Stimulated activated CD4-positive, alpha-beta T cell treated with anti-CD3 and anti-CD28 coated beads, Interleukin-2, amount 100 ng/mL, for 24 hours (primary cell): Measurements from ENCODE around the gene ANTXR1.

ENCODE experiments used
- DNase-seq, 2 donors: peaks; one replicate each; pipeline ENCODE4 v3.0.0-alpha.2; 2020

Gene ANTXR1

DNA sequence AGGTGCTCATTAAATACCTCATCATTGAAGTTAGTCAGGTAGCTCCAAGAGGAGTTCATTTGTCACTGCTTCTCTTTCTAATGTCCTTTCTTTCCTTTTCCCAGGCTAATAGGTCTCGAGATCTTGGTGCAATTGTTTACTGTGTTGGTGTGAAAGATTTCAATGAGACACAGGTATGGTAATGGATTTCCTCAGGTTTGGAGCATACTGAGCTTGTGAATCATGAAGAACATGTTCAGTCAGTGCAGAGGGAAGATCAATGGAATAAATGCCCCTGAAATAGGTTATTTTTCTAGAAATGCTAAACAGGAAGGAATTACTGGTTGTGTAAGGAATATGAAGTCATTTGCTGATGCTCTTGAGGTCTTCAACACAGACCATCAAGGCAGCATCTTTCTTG is 62.5 kb downstream of the ANTXR1 start:
- no peak for DNase-seq

DNA sequence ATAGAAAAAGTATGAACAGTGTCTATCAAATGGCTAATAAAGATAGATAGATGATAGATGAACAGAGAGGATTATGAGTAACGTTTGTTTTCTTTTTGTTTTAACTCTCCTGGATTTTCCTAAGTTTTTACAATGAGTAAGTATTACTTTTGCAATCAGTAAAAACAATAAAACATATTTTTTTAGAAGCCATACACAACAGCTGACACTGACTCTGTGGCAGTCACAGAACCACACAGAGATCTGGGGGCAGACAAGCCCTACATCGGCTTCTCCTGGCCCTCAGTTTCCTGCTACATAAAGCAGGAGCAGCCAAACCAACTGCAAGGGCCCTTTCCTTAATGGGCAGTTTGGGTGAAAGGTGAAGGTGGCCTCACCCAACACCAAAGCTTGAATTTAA is 63.6 kb downstream of the ANTXR1 start:
- no peak for DNase-seq

DNA sequence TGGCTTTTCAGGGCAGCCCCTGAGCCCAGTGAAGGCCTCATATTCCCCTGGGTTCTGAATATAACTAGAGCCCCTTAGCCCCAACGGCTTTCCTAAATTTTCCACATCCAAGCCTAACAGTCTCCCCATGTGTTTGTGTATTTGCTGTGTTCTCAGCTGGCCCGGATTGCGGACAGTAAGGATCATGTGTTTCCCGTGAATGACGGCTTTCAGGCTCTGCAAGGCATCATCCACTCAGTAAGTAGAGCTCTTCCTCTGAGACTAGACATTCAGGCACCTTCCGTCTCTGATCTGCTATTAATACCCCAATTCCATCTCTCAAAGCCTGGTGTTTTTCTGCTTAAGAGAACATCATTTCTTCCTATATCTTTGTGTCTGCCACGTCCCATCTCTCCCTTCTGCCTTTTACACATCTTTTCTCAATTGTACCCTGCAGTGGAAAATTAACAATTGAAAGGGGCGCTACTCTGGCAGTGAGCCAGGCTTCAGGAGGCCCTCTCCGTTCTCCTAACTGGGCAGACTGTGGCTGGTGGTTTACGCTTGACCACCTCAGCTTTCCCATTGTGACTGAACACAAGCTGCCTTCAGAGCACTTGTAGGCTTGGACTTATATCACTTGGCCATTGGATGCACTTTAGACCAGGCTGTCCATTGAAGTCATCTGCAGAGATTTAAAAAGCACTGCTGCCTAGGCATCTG is 64.4 kb downstream of the ANTXR1 start:
- DNase-seq: no peak

DNA sequence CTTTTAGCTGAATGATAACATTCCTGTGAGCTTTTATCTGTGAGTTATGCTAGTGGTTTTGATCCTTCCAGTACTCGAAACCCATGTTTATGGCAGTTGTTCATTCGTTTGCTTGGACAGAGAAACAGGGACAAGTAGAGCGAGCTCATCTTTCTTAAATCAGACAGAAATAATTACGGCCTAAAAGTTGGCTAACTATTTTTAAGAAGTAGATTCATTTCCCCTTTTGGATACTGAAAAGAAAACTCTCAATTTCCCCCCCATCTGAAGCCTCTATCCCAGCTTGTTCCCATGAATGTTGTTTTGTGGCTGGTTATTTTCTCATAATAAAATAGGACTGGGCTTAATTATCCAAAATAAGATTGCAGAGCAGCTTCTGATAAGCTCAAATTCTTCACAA is 67.1 kb downstream of the ANTXR1 start:
- no peak for DNase-seq

DNA sequence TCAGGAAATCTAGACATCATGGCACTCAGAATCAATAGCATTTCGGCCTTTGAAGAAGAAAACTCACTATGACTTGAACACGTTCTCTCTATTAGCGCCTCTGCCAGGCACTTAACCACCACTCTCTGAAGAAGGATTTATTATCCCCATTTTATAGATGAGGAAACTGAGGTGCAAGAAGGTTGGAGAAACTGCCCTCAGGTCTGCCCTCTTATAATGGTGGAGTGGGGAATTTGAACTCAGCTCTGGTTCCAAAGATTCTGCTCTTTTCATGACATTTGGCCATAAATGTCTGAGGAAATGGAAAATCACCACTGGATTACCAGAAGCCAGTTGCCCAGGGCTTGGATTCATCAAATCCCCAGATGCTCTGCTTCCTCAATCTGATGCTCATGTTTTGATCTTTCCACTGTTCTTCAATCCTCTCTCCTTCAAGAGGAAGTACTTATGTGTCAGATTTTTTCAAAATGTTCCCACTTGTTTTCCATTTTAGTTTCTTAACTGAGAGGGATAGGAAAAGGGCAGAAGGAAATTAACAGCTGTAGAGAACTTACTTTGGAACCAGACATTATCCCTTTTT is 68.1 kb downstream of the ANTXR1 start:
- DNase-seq: no peak

DNA sequence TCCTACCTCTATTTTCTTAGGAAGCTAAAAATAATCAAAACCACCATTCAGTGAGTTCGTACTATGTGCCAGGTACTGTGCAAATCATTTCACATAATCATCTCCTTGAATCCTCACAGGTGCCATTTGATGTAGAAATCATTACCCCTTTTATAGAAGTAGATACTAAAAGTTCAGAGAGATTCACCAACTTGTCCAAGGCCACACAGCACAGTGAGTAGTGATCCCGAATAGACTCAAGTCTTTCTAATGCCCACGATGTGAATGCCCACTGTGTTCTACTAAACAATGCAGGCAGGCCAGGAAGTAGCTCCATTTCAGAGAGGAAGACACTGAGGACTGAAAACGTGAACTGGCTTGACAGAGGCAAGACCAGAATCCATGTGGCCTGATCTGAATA is 68.8 kb downstream of the ANTXR1 start:
- DNase-seq: no peak

DNA sequence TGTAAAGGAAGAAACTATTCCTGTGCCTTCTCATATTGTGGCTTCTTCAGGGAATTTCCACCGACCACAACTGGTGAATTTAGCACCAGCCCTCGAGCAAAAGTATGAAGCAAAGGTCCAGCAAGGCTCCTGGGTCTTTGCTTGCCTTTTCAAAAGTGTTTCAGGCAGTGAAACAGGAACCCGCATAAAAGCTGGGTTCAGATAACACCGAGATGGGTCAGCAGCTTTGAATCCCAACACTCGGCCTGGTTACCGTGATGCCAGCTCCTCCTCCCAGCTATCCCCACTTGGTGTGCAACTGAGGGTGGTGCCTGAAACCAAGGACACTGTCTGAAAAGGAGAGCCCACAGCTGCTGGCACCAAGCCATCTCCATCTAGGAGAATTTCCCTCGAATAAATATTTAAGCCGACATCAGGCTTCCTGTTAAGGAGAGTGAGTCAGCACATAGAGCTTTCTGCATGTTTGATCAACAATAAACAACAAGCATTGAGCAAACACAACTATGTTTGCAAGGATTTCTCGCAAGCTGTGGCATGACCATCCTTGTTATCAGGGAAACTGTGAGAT is 69.5 kb downstream of the ANTXR1 start:
- no peak for DNase-seq

DNA sequence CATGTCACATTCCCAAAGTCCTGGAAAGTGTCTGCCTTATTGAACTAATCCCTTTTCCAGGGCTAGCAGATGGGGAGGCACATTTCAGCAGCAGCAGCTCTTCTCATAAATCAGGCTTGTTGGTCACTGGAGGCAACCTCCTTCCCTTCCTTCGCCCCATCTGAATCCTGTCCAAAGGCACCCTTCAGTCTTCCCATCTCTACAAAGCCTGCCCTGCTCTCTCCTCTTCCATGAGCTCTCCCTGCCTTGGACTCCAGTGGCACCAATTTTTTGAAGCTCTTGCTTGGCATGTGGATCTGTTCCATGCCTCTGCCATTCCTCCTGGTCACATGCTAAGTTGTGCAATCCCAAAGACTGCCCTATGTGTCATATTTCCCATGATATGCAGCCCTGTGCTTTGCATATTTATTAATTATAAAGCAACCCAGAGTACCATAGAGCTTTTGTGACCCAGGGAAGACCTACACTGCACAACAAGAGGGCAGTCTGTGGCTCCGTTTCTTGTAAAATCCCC is 70.3 kb downstream of the ANTXR1 start:
- no peak for DNase-seq

DNA sequence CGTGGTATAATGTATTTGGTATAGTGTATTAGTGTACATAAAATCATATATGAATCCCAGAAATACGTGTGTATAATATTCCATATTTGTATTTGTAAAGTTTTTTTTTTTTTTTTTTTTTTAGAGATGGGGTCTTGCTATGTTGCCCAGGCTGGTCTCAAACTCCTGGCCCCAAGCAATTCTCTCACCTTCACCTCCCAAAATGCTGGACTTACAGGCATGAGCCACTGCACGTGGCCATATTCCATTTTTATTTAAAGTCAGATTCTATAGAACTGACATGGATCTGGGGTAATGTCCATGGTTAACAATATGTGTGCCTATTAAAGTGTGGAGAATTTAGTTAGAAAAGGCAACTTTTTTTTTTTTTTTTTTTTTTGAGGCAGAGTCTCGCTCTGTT is 71.5 kb downstream of the ANTXR1 start:
- no peak for DNase-seq

DNA sequence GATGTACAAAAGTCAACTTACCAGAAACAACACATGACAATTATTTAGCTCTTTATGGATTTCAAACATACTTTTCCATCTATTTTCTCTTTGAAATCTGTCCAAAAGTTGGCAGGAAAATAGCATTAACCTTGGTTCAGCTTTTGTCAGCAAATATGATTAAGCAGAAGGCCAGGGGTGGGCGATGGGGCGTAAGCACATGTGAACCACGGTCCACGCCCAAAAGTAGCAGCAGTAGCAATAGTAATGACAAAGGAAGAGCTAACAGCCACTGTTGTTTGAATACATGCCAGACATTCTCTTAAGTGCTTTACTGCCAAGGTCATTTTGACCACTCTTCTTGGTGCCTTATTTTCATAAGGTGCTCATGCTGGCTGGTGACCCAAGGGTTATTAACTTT is 73.5 kb downstream of the ANTXR1 start:
- no peak for DNase-seq

DNA sequence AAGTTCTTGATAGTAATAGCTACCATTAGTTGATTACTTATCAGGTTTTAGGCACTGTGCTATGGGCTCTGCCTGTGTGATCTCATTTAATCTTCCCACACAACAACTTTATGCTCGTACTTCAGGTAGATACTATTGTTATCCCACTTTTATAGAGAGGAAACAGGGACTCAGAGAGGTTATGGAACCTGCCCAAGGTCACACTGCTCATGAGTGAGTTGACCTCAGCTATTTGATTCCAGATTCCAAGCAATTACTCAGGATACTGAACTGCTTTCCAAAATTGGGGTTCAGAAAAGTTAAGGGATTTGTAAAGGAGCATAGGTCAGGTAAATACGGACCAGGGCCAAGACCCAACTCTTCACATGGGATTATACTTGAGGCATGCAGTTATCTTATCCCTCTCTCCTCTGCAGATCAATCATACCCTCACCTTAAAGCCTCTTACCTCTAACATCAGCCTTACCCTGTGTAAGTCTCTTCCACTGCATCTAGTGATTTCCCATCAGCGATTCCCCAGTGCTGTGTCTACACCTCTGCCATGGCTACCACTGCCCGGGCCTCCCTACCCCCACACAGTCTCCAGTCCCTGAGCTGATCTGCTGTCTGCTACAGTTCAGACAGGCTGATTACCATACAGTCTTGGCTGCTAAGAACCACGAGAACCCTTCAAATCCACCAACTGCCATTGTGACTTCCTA is 74.4 kb downstream of the ANTXR1 start:
- DNase-seq: no peak

DNA sequence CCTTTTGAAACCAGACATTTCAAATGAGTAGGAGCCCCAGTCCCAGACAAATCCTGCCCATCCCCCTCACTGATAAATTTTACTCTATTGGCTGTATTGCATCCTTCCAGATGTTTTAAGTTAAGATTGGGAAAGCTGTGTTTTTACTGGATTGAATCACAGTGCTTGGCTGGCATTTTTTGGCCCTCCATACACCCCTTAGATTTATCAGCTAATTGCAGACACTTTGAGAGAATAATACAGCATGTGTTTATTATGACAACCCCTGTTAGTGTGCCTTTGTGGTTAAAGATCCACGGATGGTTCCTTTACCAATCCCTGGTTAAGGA is 74.9 kb downstream of the ANTXR1 start:
- no peak for DNase-seq

DNA sequence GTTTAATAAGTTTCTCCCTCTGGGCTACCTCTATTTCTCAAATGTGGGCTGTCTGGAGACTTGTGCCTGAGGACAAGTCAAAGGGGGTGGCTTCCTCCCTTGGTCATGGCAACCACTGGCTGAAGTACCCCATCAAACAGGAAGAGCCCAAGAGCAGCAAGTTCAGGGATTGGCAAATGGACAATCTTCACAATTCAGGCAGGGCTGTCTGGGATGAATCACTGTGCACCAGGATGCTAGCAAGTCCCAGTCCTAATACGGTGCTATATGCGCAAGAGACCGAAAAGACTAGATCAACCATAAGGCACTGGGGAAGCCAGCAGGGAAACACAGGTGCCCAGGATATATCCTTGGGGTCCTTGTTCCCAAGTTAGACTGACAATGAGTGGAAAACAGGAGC is 75.5 kb downstream of the ANTXR1 start:
- no peak for DNase-seq

DNA sequence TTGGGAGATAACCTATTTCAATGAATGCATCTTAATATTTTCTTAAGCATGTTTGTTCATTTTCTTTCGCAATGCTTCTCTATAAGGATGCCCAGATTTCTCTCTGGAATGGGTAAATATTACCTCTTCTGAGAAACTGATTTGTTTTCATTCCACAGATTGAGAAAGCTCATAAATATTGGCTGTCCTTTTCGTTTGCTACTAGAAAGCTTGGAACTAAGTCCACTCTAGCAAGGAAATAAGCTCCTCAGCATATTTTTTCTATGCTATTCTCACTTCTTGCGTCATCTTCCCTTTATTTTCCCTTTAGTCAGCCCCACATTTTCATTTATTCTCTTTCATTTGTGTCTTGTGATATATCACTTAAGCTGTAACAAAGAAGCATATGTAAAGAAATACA is 76.3 kb downstream of the ANTXR1 start:
- no peak for DNase-seq

DNA sequence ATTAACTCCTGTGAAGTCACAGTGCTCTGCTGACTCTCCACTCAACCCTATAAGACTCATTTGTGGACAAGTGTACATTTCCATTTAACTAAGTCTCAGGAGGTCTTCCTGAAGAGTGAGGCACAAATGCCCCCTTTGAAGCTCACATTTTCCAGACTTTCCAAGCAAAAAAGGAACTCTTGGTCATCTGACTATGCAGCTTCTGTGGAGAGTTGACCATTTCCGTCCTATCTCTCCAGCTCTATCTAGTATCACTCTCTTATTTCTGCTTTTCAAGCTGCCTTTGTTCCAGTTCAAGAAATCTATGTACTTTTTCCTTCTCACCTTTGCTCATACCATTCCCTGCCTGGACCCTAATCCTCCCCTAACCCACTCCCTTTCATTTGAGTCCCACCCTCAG is 77.0 kb downstream of the ANTXR1 start:
- DNase-seq: no peak

DNA sequence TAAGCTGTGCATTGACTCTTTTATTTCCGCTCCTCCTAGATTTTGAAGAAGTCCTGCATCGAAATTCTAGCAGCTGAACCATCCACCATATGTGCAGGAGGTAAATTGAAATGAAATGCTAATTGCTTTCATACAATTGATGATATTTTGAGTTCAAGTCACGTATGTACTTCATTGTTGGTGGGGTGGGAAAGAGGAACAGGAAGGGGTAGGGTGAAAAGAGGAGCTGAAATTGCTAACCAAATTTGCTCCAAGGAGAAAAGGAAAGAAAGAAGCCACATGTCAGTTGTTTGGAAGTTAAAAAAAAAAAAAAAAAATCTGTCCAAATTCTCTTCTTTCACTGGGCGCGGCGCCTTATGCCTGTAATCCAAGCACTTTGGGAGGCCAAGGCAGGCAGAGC is 77.8 kb downstream of the ANTXR1 start:
- no peak for DNase-seq

DNA sequence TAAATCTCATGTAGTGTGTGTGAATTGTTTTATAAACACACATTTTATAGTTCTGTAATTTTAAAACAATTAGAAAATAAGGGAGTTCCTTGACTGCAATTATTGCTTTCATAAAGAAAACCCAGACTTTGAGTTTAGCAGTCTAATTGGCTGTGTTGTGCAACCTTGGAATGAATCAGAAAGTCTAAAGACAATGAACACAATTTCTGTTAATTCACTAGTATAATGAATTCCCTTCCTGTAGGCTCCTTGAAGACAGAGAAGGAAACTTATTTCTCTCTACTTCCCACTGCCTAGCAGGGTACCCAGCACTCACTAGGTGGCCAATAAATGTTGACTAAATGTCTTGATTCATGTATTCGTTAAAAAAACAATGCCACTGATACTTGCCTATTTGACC is 79.9 kb downstream of the ANTXR1 start:
- DNase-seq: no peak

DNA sequence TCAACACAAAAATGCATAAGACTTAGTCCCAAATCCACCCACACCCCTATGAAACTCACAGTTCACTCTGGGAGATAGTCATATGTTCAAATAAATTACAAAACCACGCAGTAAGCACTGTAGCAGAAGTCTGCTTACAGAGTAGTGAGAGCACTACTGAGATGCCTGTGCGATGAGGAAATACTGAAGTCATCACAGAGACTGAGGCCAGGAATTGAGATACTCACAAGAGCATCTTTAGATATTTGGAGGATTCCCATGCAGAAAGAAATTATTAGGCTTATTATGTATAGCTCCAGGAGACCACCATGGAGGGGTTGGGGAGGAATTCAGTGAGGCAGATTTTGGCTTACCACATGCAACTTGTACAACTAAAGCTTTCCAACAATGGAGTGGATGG is 82.3 kb downstream of the ANTXR1 start:
- no peak for DNase-seq

DNA sequence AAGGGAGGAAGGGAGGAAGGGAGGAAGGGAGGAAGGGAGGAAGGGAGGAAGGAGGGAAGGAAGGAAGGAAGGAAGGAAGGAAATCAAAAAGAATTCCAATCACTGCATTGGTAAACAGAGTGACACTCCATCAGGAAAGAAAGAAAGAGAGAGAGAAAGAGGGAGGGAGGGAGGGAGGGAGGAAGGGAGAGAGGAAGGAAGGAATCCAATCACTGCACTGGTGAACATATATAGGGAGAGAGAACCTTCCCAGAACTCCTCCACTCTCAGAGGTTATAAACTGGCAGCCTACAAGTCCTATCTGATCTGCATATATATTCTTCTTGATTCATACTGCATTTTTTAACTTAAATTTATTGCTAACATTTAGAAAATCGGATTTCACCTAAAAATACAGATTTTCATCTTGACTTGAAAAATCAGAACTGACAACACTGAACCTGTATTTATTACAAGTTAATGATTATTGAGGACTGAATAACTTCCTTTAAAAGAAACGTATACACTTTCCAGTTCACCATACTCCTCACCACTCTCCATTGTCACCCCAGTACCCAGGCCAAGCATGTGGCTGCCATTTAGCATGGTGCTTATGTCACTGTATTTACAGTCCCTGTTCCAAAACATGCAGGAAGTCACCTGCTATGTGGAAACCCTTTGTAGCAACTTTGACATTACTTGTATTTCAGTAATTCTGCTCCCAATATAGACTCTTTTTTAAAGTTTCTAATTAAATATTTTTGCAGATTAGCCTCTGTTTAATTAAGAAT is 83.5 kb downstream of the ANTXR1 start:
- DNase-seq: no peak

DNA sequence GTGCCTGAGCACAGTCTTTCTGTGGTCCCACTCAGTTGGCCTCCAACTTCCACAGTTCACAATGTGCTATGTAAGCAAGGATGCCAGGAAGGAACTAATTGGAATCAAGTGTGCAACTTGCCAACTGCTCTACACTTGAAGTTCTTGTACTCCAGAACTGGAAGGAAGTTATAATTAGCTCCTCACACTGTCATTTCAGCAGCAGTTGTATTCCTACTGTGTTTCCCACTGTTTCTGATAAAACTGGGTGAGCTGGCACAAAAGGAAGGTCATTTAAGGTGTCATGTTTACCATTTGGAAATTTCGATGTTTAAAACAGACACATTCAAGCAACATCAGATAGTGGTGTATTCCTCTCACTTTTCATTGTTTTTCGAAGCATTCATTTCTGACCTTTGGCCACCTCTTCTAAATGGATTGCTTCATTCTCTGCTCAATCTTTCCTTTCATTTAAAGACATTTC is 84.2 kb downstream of the ANTXR1 start:
- DNase-seq: no peak

DNA sequence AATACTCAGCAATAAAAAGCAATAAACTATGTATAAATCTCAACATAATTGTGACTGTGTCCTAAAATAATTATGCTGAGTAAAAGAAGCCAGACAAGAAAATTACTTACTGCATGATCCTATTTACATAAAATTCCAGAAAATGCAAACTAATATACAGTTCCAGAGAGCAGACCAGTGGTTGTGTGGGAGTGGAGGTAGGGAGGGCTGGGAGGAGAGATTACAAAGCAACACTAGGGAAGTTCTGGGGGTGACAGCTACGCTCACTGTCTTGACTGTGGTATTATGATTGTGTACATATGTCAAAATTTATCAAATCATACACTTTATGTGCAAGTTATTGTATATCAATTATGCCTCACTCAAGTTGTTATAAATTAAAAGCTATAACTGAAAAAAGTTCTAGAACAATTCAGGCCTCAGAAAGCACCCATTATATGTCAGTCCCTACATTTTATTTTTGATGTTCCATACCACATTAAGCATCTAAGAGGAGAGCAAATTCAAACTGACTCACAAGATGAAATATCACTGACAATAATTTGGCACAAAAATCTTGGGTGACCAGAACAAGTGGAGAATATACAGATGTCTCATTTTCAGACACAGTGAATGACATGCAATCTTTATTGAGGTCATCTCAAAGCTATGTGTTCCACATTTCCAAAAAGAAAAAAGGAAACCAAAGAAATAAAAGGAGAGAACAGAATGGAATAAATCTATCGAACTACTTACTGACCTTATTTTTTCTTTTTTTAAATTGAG is 85.1 kb downstream of the ANTXR1 start:
- no peak for DNase-seq

DNA sequence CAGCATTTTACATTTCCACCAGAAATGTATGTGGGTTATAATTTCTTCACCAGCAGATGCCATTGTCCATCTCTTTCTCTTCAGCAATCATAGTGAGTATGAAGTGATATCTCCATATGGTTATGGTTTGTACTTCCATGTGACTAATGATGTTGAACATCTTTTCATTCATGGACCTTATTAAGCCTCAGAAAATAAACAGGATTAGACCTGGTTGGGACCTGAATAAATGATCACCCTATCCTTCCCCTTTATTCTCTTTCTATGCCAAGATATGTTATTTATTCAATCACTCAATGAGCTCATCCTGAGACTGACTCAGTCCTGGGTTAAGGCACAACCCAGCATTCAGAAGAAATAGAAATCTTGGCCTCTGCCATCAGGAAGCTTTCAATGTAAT is 86.6 kb downstream of the ANTXR1 start:
- no peak for DNase-seq
